Activated CD8-positive, alpha-beta T cell treated with anti-CD3 and anti-CD28 coated beads for 36 hours (primary cell): ENCODE results near the gene TNFRSF11A. TPM values are rescaled to one million over a fixed set of nuclear protein-coding genes. Genes with fewer than 3 reads are reported as not detected.

ENCODE experiments used
- ATAC-seq: fragments of 200-7000 bp; cut with Tn5 transposase; one replicate; pipeline ENCODE4 v1.10.0; 2021; ENCODE audit warnings: mild to moderate bottlenecking, moderate library complexity
- CTCF ChIA-PET: fragments of 350-600 bp; sonication (Branson Sonifier 250); formaldehyde crosslinking; loops from one replicate; lab custom pipeline; 2021; ENCODE audit warnings: antibody characterized with exemption; lab: Charles Lee
- POLR2A ChIA-PET: fragments of 350-600 bp; sonication (Branson Sonifier 250); formaldehyde crosslinking; loops from one replicate; lab custom pipeline; 2021; ENCODE audit warnings: antibody characterized with exemption; lab: Charles Lee
- DNase-seq: peaks from one replicate; pipeline ENCODE4 v3.0.0-alpha.2; 2020
- H3K27ac Mint-ChIP-seq: one replicate; pipeline ENCODE4 v1.8.0; 2021; ENCODE audit warnings: mild to moderate bottlenecking, mixed read lengths
- H3K27me3 Mint-ChIP-seq: one replicate; pipeline ENCODE4 v1.8.0; 2021; ENCODE audit warnings: mixed read lengths
- H3K36me3 Mint-ChIP-seq: one replicate; pipeline ENCODE4 v1.8.0; 2021; ENCODE audit warnings: low read depth, mixed read lengths
- H3K4me1 Mint-ChIP-seq: one replicate; pipeline ENCODE4 v1.8.0; 2021; ENCODE audit warnings: low read depth, mixed read lengths
- H3K4me3 Mint-ChIP-seq: one replicate; pipeline ENCODE4 v1.8.0; 2021; ENCODE audit warnings: mild to moderate bottlenecking, moderate library complexity, mixed read lengths
- H3K9me3 Mint-ChIP-seq: one replicate; pipeline ENCODE4 v1.8.0; 2021; ENCODE audit warnings: mixed read lengths
- intact Hi-C: fragments of 100-400 bp; cut with micrococcal nuclease; formaldehyde crosslinking; loops from one replicate; pipeline ENCODE4 v1.10.0; 2022
- total RNA-seq, 2 experiments: library from RNA; stranded (reverse); gene quantifications; one replicate each; pipeline ENCODE4 v1.2.3, GENCODE V29; 2021
- TF ChIP-seq, protein P1 (sequence below): fragments of 200-600 bp; IDR thresholded peaks from one replicate; pipeline ENCODE4 v1.8.0; 2022; ENCODE audit warnings: antibody characterized with exemption, mild to moderate bottlenecking

Gene TNFRSF11A
- total RNA-seq, 2 experiments from 2014 or later = 7.3 to 8.0 TPM

DNA sequence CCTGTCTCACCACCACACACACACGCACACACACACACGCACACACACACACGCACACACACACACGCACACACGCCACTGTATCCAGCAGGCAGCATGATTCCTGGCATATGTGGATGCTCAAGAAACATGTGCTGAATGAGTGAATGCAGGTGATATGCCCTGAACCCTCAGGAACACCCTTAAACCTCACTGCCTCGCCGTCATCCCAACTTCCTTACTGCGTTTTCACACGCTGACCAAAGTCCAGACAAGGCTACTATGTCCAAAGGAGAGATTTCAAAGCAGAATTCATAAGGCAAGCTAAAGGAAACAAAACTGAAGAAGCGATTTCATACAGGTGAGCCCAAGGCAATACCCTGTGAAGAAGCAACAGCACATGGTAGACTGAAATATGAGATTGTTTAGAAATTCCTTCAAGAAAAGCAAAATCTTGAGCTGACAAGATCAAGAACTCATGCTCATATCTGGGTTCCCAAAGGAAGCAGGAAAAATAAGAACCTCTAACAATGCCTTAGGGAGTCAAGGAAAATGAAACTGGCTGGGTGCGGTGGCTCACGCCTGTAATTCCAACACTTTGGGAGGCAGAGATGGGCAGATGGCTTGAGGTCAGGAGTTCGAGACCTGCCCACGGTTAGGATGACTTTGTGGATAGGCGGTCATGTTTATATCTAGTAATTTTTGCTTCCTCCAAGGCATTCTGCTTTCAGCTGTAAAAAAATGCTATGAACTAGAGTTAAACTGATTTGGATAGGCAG is 69.1 kb downstream of the TNFRSF11A start:
- ChIA-PET CTCF (interaction anchor here (1.0 to 1.9 kb wide), 2 partner anchors 26 to 32 kb away, joined by 4 read pairs; no protein-coding TSS in a partner anchor), POLR2A (interaction anchor here (0.6 kb wide), 1 partner anchor 99 kb away, joined by 3 read pairs; no protein-coding TSS in a partner anchor)
- H3K27ac Mint-ChIP-seq = no peak overlapping the region
- intact Hi-C loops = no loop called here
- peaks cover 3% of the 10 kb centered on the region for H3K27me3 Mint-ChIP-seq
- DNase-seq (no peak), ATAC-seq (no peak)
- TF ChIP-seq, protein P1, sequence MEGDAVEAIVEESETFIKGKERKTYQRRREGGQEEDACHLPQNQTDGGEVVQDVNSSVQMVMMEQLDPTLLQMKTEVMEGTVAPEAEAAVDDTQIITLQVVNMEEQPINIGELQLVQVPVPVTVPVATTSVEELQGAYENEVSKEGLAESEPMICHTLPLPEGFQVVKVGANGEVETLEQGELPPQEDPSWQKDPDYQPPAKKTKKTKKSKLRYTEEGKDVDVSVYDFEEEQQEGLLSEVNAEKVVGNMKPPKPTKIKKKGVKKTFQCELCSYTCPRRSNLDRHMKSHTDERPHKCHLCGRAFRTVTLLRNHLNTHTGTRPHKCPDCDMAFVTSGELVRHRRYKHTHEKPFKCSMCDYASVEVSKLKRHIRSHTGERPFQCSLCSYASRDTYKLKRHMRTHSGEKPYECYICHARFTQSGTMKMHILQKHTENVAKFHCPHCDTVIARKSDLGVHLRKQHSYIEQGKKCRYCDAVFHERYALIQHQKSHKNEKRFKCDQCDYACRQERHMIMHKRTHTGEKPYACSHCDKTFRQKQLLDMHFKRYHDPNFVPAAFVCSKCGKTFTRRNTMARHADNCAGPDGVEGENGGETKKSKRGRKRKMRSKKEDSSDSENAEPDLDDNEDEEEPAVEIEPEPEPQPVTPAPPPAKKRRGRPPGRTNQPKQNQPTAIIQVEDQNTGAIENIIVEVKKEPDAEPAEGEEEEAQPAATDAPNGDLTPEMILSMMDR = no peak
- H3K4me1 Mint-ChIP-seq = peaks cover 11% of the 10 kb centered on the region
- H3K36me3 Mint-ChIP-seq = no peaks in the 10 kb centered on the region
- H3K9me3 Mint-ChIP-seq = no peaks in the 10 kb centered on the region
- no peak overlapping the region for H3K4me3 Mint-ChIP-seq

DNA sequence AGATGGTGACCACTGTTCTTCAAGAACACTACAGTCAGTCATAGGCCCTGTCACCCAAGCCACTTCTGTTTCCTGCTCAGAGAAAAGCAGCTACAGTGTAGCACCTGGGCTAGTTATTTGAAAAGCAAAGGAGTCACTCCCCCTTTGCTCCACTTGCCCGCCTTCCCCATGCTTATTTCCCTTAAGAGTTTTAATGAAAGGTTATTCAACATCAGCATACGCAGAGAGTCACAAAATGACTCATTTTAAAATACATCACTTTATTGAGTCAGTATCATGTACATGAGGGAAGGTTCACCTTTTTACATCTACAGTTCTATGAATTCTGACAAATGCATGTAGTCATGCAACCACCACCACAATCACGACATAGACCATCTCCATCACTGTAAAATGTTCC is 71.3 kb downstream of the TNFRSF11A start:
- H3K36me3 Mint-ChIP-seq = no peaks in the 10 kb centered on the region
- no peak overlapping the region for H3K4me3 Mint-ChIP-seq
- DNase-seq = peak; percentile 61
- no peaks in the 10 kb centered on the region for H3K9me3 Mint-ChIP-seq
- ChIA-PET POLR2A (interaction anchor here (0.5 to 0.8 kb wide), 2 partner anchors 24 to 252 kb away, joined by 3 read pairs; no protein-coding TSS in a partner anchor), CTCF (interaction anchor here (0.9 kb wide), 1 partner anchor 80 kb away, joined by 3 read pairs; no protein-coding TSS in a partner anchor)
- TF ChIP-seq, protein P1 = no peak
- H3K27me3 Mint-ChIP-seq = no peaks in the 10 kb centered on the region
- peaks cover 14% of the 10 kb centered on the region for H3K4me1 Mint-ChIP-seq
- intact Hi-C loops = no loop called here
- peak overlapping the region; percentile 64 for H3K27ac Mint-ChIP-seq
- peak; percentile 89 for ATAC-seq

DNA sequence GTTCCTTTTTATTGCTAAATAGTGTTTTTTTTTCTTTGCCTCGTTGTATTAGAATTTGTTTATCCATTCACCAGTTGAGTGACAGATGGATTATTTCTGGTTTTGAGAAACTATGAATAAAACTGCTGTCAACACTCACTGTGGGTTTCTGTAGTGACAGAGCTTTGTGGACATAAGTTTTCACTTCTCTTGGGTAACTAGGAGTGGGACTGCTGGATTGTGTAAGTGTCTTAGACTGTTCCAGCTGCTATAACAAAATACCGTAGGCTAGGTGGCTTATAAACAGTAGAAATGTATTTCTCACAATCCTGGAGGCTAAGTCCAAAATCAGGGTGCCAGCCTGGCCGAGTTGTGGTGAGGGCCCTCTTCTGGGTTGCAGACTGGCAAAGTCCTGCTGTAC is 71.9 kb downstream of the TNFRSF11A start:
- TF ChIP-seq, protein P1 = no peak
- no peak for ATAC-seq
- Mint-ChIP-seq H3K4me3 (no peak overlapping the region), H3K9me3 (no peaks in the 10 kb centered on the region), H3K27ac (peak overlapping the region; percentile 64), H3K27me3 (no peaks in the 10 kb centered on the region), H3K4me1 (peaks cover 14% of the 10 kb centered on the region), H3K36me3 (no peaks in the 10 kb centered on the region)
- ChIA-PET POLR2A (no interaction called here), CTCF (interaction anchor here (0.9 to 1.4 kb wide), 3 partner anchors 24 to 80 kb away, joined by 3 to 4 read pairs (median 3); no protein-coding TSS in a partner anchor)
- no peak for DNase-seq
- intact Hi-C loops = no loop called here

DNA sequence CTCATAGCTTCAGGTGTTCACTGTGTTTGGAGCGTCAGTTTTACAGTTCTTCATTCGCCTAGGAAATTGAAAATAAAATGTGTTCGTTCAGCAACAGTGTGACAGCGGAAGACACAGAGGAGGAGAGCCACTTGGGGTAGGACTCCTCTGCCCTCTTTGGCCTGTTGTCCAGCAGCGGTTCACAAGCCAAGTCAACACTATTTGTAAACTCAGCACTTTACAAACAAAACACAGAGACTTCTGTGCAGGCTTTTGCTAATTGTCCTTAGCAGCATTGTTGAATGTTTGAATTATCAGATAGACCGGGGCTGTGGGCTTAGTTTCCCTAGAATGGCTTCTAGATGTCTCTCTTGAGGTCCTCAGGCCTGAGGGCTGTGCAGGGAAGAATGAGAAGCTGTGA is 73.2 kb downstream of the TNFRSF11A start:
- no peak overlapping the region for H3K4me3 Mint-ChIP-seq
- H3K9me3 Mint-ChIP-seq = no peaks in the 10 kb centered on the region
- peaks cover 14% of the 10 kb centered on the region for H3K4me1 Mint-ChIP-seq
- ChIA-PET CTCF (interaction anchor here (0.6 to 1.4 kb wide), 2 partner anchors 23 to 1434 kb away, joined by 3 to 4 read pairs; no protein-coding TSS in a partner anchor), POLR2A (interaction anchor here (0.7 to 1.4 kb wide), 2 partner anchors 11 to 22 kb away, joined by 3 to 4 read pairs; no protein-coding TSS in a partner anchor)
- intact Hi-C loops = no loop called here
- TF ChIP-seq, protein P1 = no peak
- no peak for DNase-seq
- ATAC-seq = no peak
- H3K27me3 Mint-ChIP-seq = no peaks in the 10 kb centered on the region
- no peak overlapping the region for H3K27ac Mint-ChIP-seq
- no peaks in the 10 kb centered on the region for H3K36me3 Mint-ChIP-seq

DNA sequence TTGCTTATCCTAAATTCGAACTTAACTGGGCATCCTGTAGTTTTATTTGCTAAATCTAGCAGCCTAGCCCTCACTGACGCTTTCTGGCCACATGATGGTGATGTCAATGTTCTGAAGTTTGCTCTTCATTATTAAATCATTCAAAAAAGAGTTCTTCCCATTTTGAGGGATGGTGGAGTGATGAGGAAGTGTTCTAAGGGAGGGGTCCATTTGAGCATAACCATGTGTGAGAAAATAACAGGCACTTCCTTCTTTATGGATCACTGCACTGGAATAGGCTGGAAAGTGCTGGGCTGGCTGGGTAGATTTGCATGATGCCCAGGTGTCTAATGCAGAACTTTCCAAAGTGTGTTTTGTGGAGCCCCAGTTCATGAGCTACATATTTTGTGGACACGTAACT is 74.2 kb downstream of the TNFRSF11A start:
- ChIA-PET CTCF (interaction anchor here (0.6 to 1.6 kb wide), 3 partner anchors 18 to 186 kb away, joined by 3 to 4 read pairs (median 3); no protein-coding TSS in a partner anchor), POLR2A (interaction anchor here (1.0 to 1.4 kb wide), 2 partner anchors 9 to 12 kb away, joined by 3 to 4 read pairs; no protein-coding TSS in a partner anchor)
- TF ChIP-seq, protein P1 = no peak
- no peak overlapping the region for H3K4me3 Mint-ChIP-seq
- H3K9me3 Mint-ChIP-seq = no peaks in the 10 kb centered on the region
- DNase-seq (no peak), ATAC-seq (no peak)
- no peaks in the 10 kb centered on the region for H3K27me3 Mint-ChIP-seq
- H3K36me3 Mint-ChIP-seq = no peaks in the 10 kb centered on the region
- H3K4me1 Mint-ChIP-seq = peaks cover 14% of the 10 kb centered on the region
- intact Hi-C loops = no loop called here
- no peak overlapping the region for H3K27ac Mint-ChIP-seq
